ENCODE data around the gene TMC5. TPM values are rescaled to one million over a fixed set of nuclear protein-coding genes. Genes with fewer than 3 reads are reported as not detected.

Gene TMC5
- total RNA-seq, 1 donor from 2014 or later: 0.38 TPM

DNA sequence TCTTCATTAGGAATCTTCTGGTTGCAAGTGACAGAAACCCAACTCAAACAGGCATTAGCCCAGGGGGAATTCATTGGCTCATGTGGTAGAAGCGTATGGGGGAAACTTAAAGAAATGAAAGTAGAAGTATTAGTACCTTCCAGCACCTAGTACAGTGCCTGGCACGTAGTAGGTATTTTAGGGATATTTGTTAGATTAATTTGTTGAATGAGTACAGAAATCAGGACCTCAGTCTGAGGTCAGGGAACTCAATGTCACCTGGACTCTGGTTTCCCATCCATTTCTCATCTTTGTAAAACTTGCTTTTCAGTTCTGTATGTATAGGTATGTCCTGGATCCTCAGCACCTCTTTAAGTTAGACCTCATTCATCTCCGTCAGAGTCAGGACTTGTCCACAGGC is 32.5 kb downstream of the TMC5 start:
- peaks cover 14% of the 10 kb centered on the region for H3K27me3 ChIP-seq (ENCODE audit: low read depth)
- TF ChIP-seq, protein P1, sequence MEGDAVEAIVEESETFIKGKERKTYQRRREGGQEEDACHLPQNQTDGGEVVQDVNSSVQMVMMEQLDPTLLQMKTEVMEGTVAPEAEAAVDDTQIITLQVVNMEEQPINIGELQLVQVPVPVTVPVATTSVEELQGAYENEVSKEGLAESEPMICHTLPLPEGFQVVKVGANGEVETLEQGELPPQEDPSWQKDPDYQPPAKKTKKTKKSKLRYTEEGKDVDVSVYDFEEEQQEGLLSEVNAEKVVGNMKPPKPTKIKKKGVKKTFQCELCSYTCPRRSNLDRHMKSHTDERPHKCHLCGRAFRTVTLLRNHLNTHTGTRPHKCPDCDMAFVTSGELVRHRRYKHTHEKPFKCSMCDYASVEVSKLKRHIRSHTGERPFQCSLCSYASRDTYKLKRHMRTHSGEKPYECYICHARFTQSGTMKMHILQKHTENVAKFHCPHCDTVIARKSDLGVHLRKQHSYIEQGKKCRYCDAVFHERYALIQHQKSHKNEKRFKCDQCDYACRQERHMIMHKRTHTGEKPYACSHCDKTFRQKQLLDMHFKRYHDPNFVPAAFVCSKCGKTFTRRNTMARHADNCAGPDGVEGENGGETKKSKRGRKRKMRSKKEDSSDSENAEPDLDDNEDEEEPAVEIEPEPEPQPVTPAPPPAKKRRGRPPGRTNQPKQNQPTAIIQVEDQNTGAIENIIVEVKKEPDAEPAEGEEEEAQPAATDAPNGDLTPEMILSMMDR (IDR thresholded peaks at IDR 0.05; ENCODE audit: borderline replicate concordance): no peak
- H3K27ac ChIP-seq (replicated peaks): no peak overlapping the region
- no peak for DNase-seq
- H3K4me1 ChIP-seq: no peaks in the 10 kb centered on the region
- no peak overlapping the region for H3K4me3 ChIP-seq
- H3K9me3 ChIP-seq (replicated peaks): peaks cover 6% of the 10 kb centered on the region
- H3K36me3 ChIP-seq: no peaks in the 10 kb centered on the region
- intact Hi-C loops (cut with micrococcal nuclease): no loop called here

GRCh38 chr16:19458722-19459379 is 41.2 kb downstream of the TMC5 start:
- Histone ChIP-seq H3K4me1 (no peaks in the 10 kb centered on the region), H3K27me3 (ENCODE audit: low read depth) (peaks cover 22% of the 10 kb centered on the region), H3K4me3 (no peak overlapping the region), H3K36me3 (no peaks in the 10 kb centered on the region), H3K9me3 (replicated peaks) (no peaks in the 10 kb centered on the region), H3K27ac (replicated peaks) (no peak overlapping the region)
- TF ChIP-seq, protein P1 (IDR thresholded peaks at IDR 0.05; ENCODE audit: borderline replicate concordance): no peak
- no peak for DNase-seq
- intact Hi-C loops (cut with micrococcal nuclease): no loop called here

DNA sequence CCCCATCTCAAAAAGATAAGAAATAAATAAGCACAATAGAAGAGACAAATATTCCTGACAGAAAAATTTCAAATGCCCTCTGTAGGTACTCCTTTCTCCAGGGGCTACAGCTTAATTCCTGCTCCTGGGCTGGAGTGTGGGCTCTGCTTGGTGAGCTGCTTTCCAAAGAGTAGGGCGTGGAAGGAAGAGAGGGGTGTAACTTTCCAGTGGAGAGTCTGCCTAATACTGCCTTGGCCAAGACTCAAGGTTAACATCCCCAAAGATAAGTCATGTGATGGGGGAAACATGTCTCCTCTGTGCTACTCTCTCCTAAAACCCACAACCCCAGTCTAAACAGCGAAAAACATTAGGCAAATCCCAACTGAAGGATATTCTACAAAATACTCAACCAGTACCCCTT is 42.7 kb downstream of the TMC5 start:
- no peaks in the 10 kb centered on the region for H3K4me1 ChIP-seq
- no peaks in the 10 kb centered on the region for H3K36me3 ChIP-seq
- intact Hi-C loops (cut with micrococcal nuclease): no loop called here
- DNase-seq: no peak
- no peak overlapping the region for H3K4me3 ChIP-seq
- TF ChIP-seq, protein P1 (IDR thresholded peaks at IDR 0.05; ENCODE audit: borderline replicate concordance): no peak
- no peak overlapping the region for H3K27ac ChIP-seq (replicated peaks)
- H3K9me3 ChIP-seq (replicated peaks): no peaks in the 10 kb centered on the region
- peaks cover 22% of the 10 kb centered on the region for H3K27me3 ChIP-seq (ENCODE audit: low read depth)

- H3K27ac ChIP-seq (replicated peaks): no peak overlapping the region
- no peaks in the 10 kb centered on the region for H3K4me1 ChIP-seq
- H3K4me3 ChIP-seq: no peak overlapping the region
- H3K36me3 ChIP-seq: no peaks in the 10 kb centered on the region
- DNase-seq: no peak
- no peaks in the 10 kb centered on the region for H3K9me3 ChIP-seq (replicated peaks)
- H3K27me3 ChIP-seq (ENCODE audit: low read depth): peaks cover 6% of the 10 kb centered on the region
- intact Hi-C loops (cut with micrococcal nuclease): no loop called here
- TF ChIP-seq, protein P1 (IDR thresholded peaks at IDR 0.05; ENCODE audit: borderline replicate concordance): no peak
Measured at GRCh38 chr16:19463468-19464315, 46.0 kb downstream of the TMC5 start.

DNA sequence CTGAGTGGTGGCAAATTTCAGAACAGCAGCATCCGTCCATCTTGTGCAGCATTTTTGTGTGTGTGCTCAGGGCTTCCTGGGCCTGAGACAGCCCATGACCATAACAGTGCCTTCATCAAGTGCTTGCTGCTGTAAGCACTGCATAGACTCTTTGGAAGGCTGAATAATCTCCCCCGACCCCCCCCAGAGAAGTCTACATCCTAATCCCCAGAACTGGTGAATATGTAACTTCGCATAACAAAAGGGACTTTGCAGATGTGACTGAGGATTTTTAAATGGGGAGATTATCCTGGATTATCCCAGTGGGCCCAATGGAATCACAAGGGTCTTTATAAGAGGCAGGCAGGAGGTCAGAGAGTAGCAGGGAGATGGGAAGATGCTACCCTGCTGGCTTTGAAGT is 50.6 kb downstream of the TMC5 start:
- H3K36me3 ChIP-seq: no peaks in the 10 kb centered on the region
- H3K27ac ChIP-seq (replicated peaks): no peak overlapping the region
- peaks cover 29% of the 10 kb centered on the region for H3K27me3 ChIP-seq (ENCODE audit: low read depth)
- DNase-seq: no peak
- H3K9me3 ChIP-seq (replicated peaks): no peaks in the 10 kb centered on the region
- H3K4me3 ChIP-seq: no peak overlapping the region
- intact Hi-C loops (cut with micrococcal nuclease): no loop called here
- no peaks in the 10 kb centered on the region for H3K4me1 ChIP-seq
- TF ChIP-seq, protein P1 (IDR thresholded peaks at IDR 0.05; ENCODE audit: borderline replicate concordance): no peak
